NCI-H1417 treated with DMSO at 0.1 percent for 48 hours (cell line): ENCODE results near the gene SNAP47.

ENCODE experiments used
- DNase-seq: peaks from one replicate; lab custom pipeline; 2025; lab: John Stamatoyannopoulos, UW

Gene SNAP47

GRCh38 chr1:227768640-227769039, 33.4 kb downstream of the SNAP47 start:
- DNase-seq = no peak

GRCh38 chr1:227769047-227769935, 34.1 kb downstream of the SNAP47 start:
- no peak for DNase-seq

- DNase-seq = no peak
Measured at GRCh38 chr1:227769936-227770494, 34.8 kb downstream of the SNAP47 start.

- DNase-seq = no peak
Measured at GRCh38 chr1:227770812-227771211, 35.6 kb downstream of the SNAP47 start.

- DNase-seq = no peak
Measured at GRCh38 chr1:227771326-227771725, 36.1 kb downstream of the SNAP47 start.

GRCh38 chr1:227771771-227772170, 36.5 kb downstream of the SNAP47 start:
- DNase-seq = no peak

- no peak for DNase-seq
Measured at GRCh38 chr1:227773558-227773957, 38.3 kb downstream of the SNAP47 start.

GRCh38 chr1:227774051-227774731, 39.0 kb downstream of the SNAP47 start:
- no peak for DNase-seq

- DNase-seq = no peak
Measured at GRCh38 chr1:227774821-227775661, 39.8 kb downstream of the SNAP47 start.

- DNase-seq = no peak
Measured at GRCh38 chr1:227775841-227776240, 40.6 kb downstream of the SNAP47 start.

- no peak for DNase-seq
Measured at GRCh38 chr1:227776331-227776771, 41.1 kb downstream of the SNAP47 start.

GRCh38 chr1:227777156-227777555, 41.9 kb downstream of the SNAP47 start:
- DNase-seq = no peak

- DNase-seq = no peak
Measured at GRCh38 chr1:227777646-227778045, 42.4 kb downstream of the SNAP47 start.

- no peak for DNase-seq
Measured at GRCh38 chr1:227778401-227778947, 43.2 kb downstream of the SNAP47 start.

GRCh38 chr1:227779021-227779441, 43.8 kb downstream of the SNAP47 start:
- no peak for DNase-seq

- no peak for DNase-seq
Measured at GRCh38 chr1:227779685-227780084, 44.5 kb downstream of the SNAP47 start.

- no peak for DNase-seq
Measured at GRCh38 chr1:227780101-227781044, 45.1 kb downstream of the SNAP47 start.

GRCh38 chr1:227781314-227781930, 46.2 kb downstream of the SNAP47 start:
- DNase-seq = no peak

GRCh38 chr1:227782226-227782625, 47.0 kb downstream of the SNAP47 start:
- DNase-seq = no peak
